SU-DHL-6 (cell line): ENCODE measurements around the gene CERKL.

Experiments
- H2AFZ ChIP-seq: fragments of 200-600 bp; sonication (generic); 2 replicates; pipeline ENCODE4 v1.6.1; 2014; ENCODE audit warnings: low read depth, mild to moderate bottlenecking, moderate library complexity, mixed read lengths, antibody characterized with exemption, low read length; ENCODE audit not compliant: severe bottlenecking
- H3F3A ChIP-seq: fragments of 200-600 bp; shearing (Covaris generic); 2 replicates; pipeline ENCODE4 v1.6.0; 2016; ENCODE audit warnings: antibody characterized with exemption, mild to moderate bottlenecking; ENCODE audit not compliant: insufficient read depth
- H3K27ac ChIP-seq: fragments of 200-600 bp; sonication (generic); 2 replicates; pipeline ENCODE4 v1.5.1; 2016; ENCODE audit warnings: low read depth, mild to moderate bottlenecking, low read length, moderate library complexity, mixed read lengths
- H3K27me3 ChIP-seq: fragments of 200-600 bp; sonication (generic), shearing (Covaris generic); 2 replicates; pipeline ENCODE4 v1.6.0; 2014; ENCODE audit warnings: mild to moderate bottlenecking, low read length
- H3K36me3 ChIP-seq: fragments of 200-600 bp; sonication (generic); 2 replicates; pipeline ENCODE4 v1.6.1; 2014; ENCODE audit warnings: mild to moderate bottlenecking, low read length, mixed read lengths
- H3K4me2 ChIP-seq: fragments of 300-600, 200-600 bp; shearing (Covaris generic), sonication (generic); 2 replicates; pipeline ENCODE4 v1.6.0; 2014; ENCODE audit warnings: low read length, low read depth, mild to moderate bottlenecking; ENCODE audit not compliant: poor library complexity, severe bottlenecking
- H3K4me3 ChIP-seq: fragments of 200-600 bp; sonication (generic); 2 replicates; pipeline ENCODE4 v1.5.1; 2014; ENCODE audit warnings: antibody characterized with exemption, low read length, mild to moderate bottlenecking, mixed read lengths; ENCODE audit not compliant: insufficient read depth, poor library complexity, severe bottlenecking
- H3K79me2 ChIP-seq: fragments of 200-600 bp; sonication (generic); 2 replicates; pipeline ENCODE4 v1.6.1; 2014; ENCODE audit warnings: mild to moderate bottlenecking, low read length, moderate library complexity; ENCODE audit not compliant: insufficient read depth
- H3K9ac ChIP-seq: fragments of 200-600 bp; sonication (generic); 2 replicates; pipeline ENCODE4 v1.7.0; 2014; ENCODE audit warnings: mild to moderate bottlenecking, low read length
- H3K9me2 ChIP-seq: fragments of 200-600 bp; sonication (generic); replicated peaks from 2 replicates; pipeline ENCODE4 v1.6.1; 2014; ENCODE audit warnings: low read length; ENCODE audit not compliant: insufficient read depth
- H3K9me3 ChIP-seq: fragments of 200-600 bp; sonication (generic); 2 replicates; pipeline ENCODE4 v1.6.1; 2014; ENCODE audit warnings: low read length, mixed read lengths; ENCODE audit not compliant: insufficient read depth
- H4K20me1 ChIP-seq: fragments of 200-600 bp; sonication (generic); 2 replicates; pipeline ENCODE4 v1.6.1; 2014; ENCODE audit warnings: low read depth, mild to moderate bottlenecking, antibody characterized with exemption, low read length, moderate library complexity, mixed read lengths
- CTCF ChIP-seq: fragments of 200-600 bp; sonication (generic); IDR thresholded peaks from one replicate; pipeline ENCODE4 v1.5.1; 2017; ENCODE audit warnings: antibody characterized with exemption, mild to moderate bottlenecking, low read length, moderate library complexity; ENCODE audit not compliant: insufficient read depth, poor library complexity, severe bottlenecking
- EZH2phosphoT487 ChIP-seq: fragments of 200-600 bp; sonication (generic), shearing (Covaris generic); conservative IDR thresholded peaks from 2 replicates; pipeline ENCODE4 v1.6.1; 2018; ENCODE audit warnings: mild to moderate bottlenecking, antibody characterized with exemption, low read length, moderate library complexity, mixed read lengths

Gene CERKL

GRCh38 chr2:181594322-181594721 lies 62.6 kb downstream of the CERKL start:
- H3K4me2 ChIP-seq, result no peak overlapping the region
- H3K4me3 ChIP-seq, result no peak overlapping the region
- H3K27me3 ChIP-seq, result no peaks in the 10 kb centered on the region
- no peaks in the 10 kb centered on the region for H3K9me3 ChIP-seq
- no peak overlapping the region for H3K27ac ChIP-seq
- H4K20me1 ChIP-seq, result no peaks in the 10 kb centered on the region
- H3K79me2 ChIP-seq, result no peaks in the 10 kb centered on the region
- H2AFZ ChIP-seq, result no peak overlapping the region
- H3K9ac ChIP-seq, result no peak overlapping the region
- no peaks in the 10 kb centered on the region for H3K36me3 ChIP-seq
- no peak for TF ChIP-seq CTCF
- no peak for TF ChIP-seq EZH2phosphoT487
- no peaks in the 10 kb centered on the region for H3K9me2 ChIP-seq
- H3F3A ChIP-seq, result no peaks in the 10 kb centered on the region

DNA sequence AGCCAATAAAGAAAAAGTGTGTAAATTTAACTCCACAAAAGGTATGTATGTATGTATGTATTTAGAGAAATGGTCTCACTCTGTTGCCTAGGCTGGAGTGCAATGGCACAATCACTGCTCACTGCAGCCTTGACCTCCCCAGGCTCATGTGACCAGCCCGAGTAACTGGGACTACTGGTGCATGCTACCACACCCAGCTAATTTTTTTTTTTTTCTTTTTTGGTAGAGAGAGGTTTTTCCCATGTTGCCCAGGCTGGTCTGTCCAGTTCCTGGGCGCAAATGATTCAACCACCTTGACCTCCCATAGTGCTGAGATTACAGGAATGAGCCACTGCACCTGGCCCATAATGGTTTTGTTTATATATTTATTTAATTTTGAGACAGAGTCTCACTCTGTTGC lies 67.1 kb downstream of the CERKL start:
- Histone ChIP-seq H3K36me3 (no peaks in the 10 kb centered on the region), H3K27me3 (no peaks in the 10 kb centered on the region), H3K27ac (no peak overlapping the region), H3K9me3 (no peaks in the 10 kb centered on the region), H2AFZ (no peak overlapping the region), H3K9ac (no peak overlapping the region), H3K4me2 (no peak overlapping the region), H3K4me3 (no peak overlapping the region), H3F3A (no peaks in the 10 kb centered on the region), H3K79me2 (no peaks in the 10 kb centered on the region), H4K20me1 (no peaks in the 10 kb centered on the region), H3K9me2 (no peaks in the 10 kb centered on the region)
- no peak for TF ChIP-seq CTCF
- no peak for TF ChIP-seq EZH2phosphoT487

- Histone ChIP-seq H3K27me3 (no peaks in the 10 kb centered on the region), H3K36me3 (no peaks in the 10 kb centered on the region)
These were observed 68.4 kb downstream of the CERKL start for GRCh38 chr2:181588546-181588945.

More at GRCh38 chr2:181588546-181588945, 68.4 kb downstream of the CERKL start:
- Histone ChIP-seq H3K9me2 (no peaks in the 10 kb centered on the region), H3K27ac (no peak overlapping the region), H3K4me3 (no peak overlapping the region), H4K20me1 (no peaks in the 10 kb centered on the region), H3F3A (no peaks in the 10 kb centered on the region), H3K79me2 (no peaks in the 10 kb centered on the region), H3K9ac (no peak overlapping the region), H3K9me3 (no peaks in the 10 kb centered on the region), H3K4me2 (no peak overlapping the region), H2AFZ (no peak overlapping the region)
- no peak for TF ChIP-seq EZH2phosphoT487
- TF ChIP-seq CTCF, result no peak
